Kidney (tissue), 14 donors: ENCODE measurements around the gene CHD1. TPM values are rescaled to one million over a fixed set of nuclear protein-coding genes. Genes with fewer than 3 reads are reported as not detected.

Experiments
- DNase-seq, 5 donors: peaks; one replicate each; pipeline ENCODE4 v3.0.0-alpha.2; 2013 to 2020
- FAIRE-seq: peaks from 2 replicates; lab custom pipeline; 2012; peaks lifted over from hg19 to GRCh38; lab: Jason Lieb, UNC
- H3K27ac ChIP-seq, 2 donors: one replicate each; pipeline ENCODE4 v1.7.0; 2013; ENCODE audit warnings: low read depth in 2 of 2, low read length in 2 of 2, inconsistent platforms in 1 of 2
- H3K27me3 ChIP-seq: one replicate; pipeline ENCODE4 v1.7.1; 2013; ENCODE audit warnings: low read length, inconsistent platforms; ENCODE audit not compliant: control insufficient read depth, insufficient read depth
- H3K36me3 ChIP-seq, 3 donors: one replicate each; pipeline versions ENCODE4 v1.7.0 to v1.7.1; 2013; ENCODE audit warnings: low read length in 3 of 3, control low read depth in 1 of 3, inconsistent platforms in 1 of 3; ENCODE audit not compliant: insufficient read depth in 3 of 3, control insufficient read depth in 2 of 3
- H3K4me1 ChIP-seq, 3 donors: one replicate each; pipeline versions ENCODE4 v1.7.0 to v1.7.1; 2013; ENCODE audit warnings: low read length in 3 of 3, inconsistent platforms in 1 of 3, low read depth in 1 of 3; ENCODE audit not compliant: control insufficient read depth in 2 of 3, insufficient read depth in 2 of 3
- H3K4me3 ChIP-seq, 3 donors: one replicate each; pipeline versions ENCODE4 v1.7.0 to v1.8.1; 2013; ENCODE audit warnings: low read length in 3 of 3, control low read depth in 1 of 3, inconsistent platforms in 1 of 3
- H3K9ac ChIP-seq, 3 donors: one replicate each; pipeline versions ENCODE4 v1.7.0 to v1.7.1; 2013; ENCODE audit warnings: low read length in 3 of 3, control low read depth in 1 of 3, inconsistent platforms in 1 of 3
- H3K9me3 ChIP-seq, 3 donors: one replicate each; pipeline versions ENCODE4 v1.7.0 to v1.7.1; 2013; ENCODE audit warnings: low read length in 3 of 3, control low read depth in 1 of 3, inconsistent platforms in 1 of 3; ENCODE audit not compliant: control insufficient read depth in 2 of 3, insufficient read depth in 1 of 3
- CTCF ChIP-seq: IDR thresholded peaks from 3 replicates; pipeline ENCODE4 v1.5.1; 2012; ENCODE audit warnings: mild to moderate bottlenecking, moderate library complexity, borderline replicate concordance; ENCODE audit not compliant: insufficient read depth; ENCODE audit errors: extremely low read depth
- intact Hi-C: fragments of 100-400 bp; cut with DNase I; formaldehyde crosslinking; loops from one replicate; pipeline ENCODE4 v1.11.1; 2022
- polyA plus RNA-seq: library from polyadenylated mRNA; stranded (reverse); fragments of 350-450 nt; fragmentation: Illumina TruSeq; extraction: RNeasy Lipid Tissue Mini Kit (QIAGEN cat#74804); gene quantifications from one replicate; pipeline ENCODE4 v1.2.3, GENCODE V29; 2014; ENCODE audit warnings: low read depth, low replicate concordance; ENCODE audit not compliant: insufficient read depth
- total RNA-seq: library from RNA; stranded (reverse); fragmentation: NEBNext Ultra II Directional; extraction: Animal tissue kit (Norgen Biotek cat#: 25700); gene quantifications from one replicate; pipeline ENCODE4 v1.2.1, GENCODE V29; 2021
- donor health status: control.
- donor health status: control.
- donor health status: control.
- donor health status: control.
- donor health status: control.
- donor health status: DM: yes; HTN: yes; CAD: no.
- donor health status: Normal renal cell carcinoma (clear cell type).

The CHD1 gene
- total and polyA plus RNA-seq, 2 donors from 2014 or later: 7.1 to 40.4 TPM

- TF ChIP-seq CTCF: peak; percentile 39
- H3K9ac ChIP-seq: no peak overlapping the region
- FAIRE-seq (peak; percentile 98), DNase-seq (peak in 2 of 5 donors; percentile 60 to 71)
- no peaks in the 10 kb centered on the region for H3K4me1 ChIP-seq
- intact Hi-C loops: no loop called here
- no peaks in the 10 kb centered on the region for H3K36me3 ChIP-seq
- H3K4me3 ChIP-seq: no peak overlapping the region
- no peaks in the 10 kb centered on the region for H3K27me3 ChIP-seq
- H3K27ac ChIP-seq: no peak overlapping the region
- H3K9me3 ChIP-seq: no peaks in the 10 kb centered on the region
Measured at GRCh38 chr5:98827161-98827560, 101.6 kb downstream of the CHD1 start.

- DNase-seq: no peak
- peaks cover 0 to 3% (median 0%) of the 10 kb centered on the region in 3 donors for H3K9me3 ChIP-seq
- intact Hi-C loops: no loop called here
- H3K9ac ChIP-seq: no peak overlapping the region
- TF ChIP-seq CTCF: no peak
- no peaks in the 10 kb centered on the region for H3K27me3 ChIP-seq
- H3K4me3 ChIP-seq: no peak overlapping the region
- no peaks in the 10 kb centered on the region for H3K36me3 ChIP-seq
- no peak overlapping the region for H3K27ac ChIP-seq
- FAIRE-seq: no peak
- H3K4me1 ChIP-seq: no peaks in the 10 kb centered on the region
Measured at GRCh38 chr5:98825582-98826375, 103.0 kb downstream of the CHD1 start.

GRCh38 chr5:98816582-98817222 lies 112.1 kb downstream of the CHD1 start:
- no peaks in the 10 kb centered on the region for H3K36me3 ChIP-seq
- H3K27me3 ChIP-seq: no peaks in the 10 kb centered on the region
- H3K9me3 ChIP-seq: peaks cover 0 to 5% (median 0%) of the 10 kb centered on the region in 3 donors
- H3K9ac ChIP-seq: no peak overlapping the region
- FAIRE-seq (no peak), DNase-seq (no peak)
- H3K4me3 ChIP-seq: no peak overlapping the region
- no peak overlapping the region for H3K27ac ChIP-seq
- intact Hi-C loops: no loop called here
- H3K4me1 ChIP-seq: no peaks in the 10 kb centered on the region
- no peak for TF ChIP-seq CTCF
